ENCODE results near the gene TBR1. TPM values are rescaled to one million over a fixed set of nuclear protein-coding genes. Genes with fewer than 3 reads are reported as not detected.

Gene TBR1
- not detected for total RNA-seq
- total RNA-seq (2013), result not detected
- 0 to 0.30 (median 0.05) reads per million in 29 experiments for total RNA-seq

DNA sequence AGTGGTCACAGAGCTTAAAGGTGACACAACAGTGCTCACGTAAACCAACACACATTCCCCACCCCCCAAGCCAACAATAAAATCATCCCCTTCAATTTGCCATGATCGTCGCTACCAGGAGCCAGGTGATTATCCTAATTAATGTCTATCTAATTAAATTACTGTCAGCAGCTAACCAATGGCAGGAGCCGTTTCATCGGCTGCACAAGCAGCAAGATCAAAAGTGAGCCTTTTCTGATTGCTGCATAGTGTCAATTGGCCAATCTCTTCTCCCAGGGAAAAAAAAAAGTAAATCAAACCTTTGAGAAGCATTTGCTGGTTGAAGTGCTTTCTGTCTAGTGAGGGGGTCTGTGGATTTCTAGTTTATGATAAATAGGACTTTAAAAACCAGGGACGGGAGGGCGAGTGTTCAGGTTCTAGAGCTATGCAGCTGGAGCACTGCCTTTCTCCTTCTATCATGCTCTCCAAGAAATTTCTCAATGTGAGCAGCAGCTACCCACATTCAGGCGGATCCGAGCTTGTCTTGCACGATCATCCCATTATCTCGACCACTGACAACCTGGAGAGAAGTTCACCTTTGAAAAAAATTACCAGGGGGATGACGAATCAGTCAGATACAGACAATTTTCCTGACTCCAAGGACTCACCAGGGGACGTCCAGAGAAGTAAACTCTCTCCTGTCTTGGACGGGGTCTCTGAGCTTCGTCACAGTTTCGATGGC is at the start of gene TBR1:
TBR1 (plus strand) TSS at position 311 of the 721 bp plus-strand sequence; CDS start at position 425, 114 bp downstream.
- ChIA-PET CTCF (interaction anchor here (0.6 to 1.2 kb wide), 2 partner anchors 11 to 266 kb away, joined by 3 to 5 read pairs; no protein-coding TSS in a partner anchor), POLR2A (interaction anchor here in 1 of 2 donors (0.6 to 1.0 kb wide), 2 partner anchors 498 to 903 kb away, joined by 3 read pairs; partner anchors contain the start of gene IFIH1)
- DNase-seq (peak in 2 of 35 experiments; percentile 9 to 25), ATAC-seq (replicated peaks in 1 of 4) (peak in 1 of 4 experiments; percentile 17)
- Mint-ChIP-seq H3K4me3 (peak within 1 kb of the TSS; percentile 58 to 85 (median 71)), H3K27me3 (peaks cover 65 to 66% of the 10 kb centered on the region in 2 donors), H3K36me3 (peaks cover 6% of the 10 kb centered on the region), H3K27ac (peak within 1 kb of the TSS in 1 of 2 donors; percentile 33), H3K9me3 (no peaks in the 10 kb centered on the region), H3K4me1 (peaks cover 46 to 48% (median 48%) of the 10 kb centered on the region in 3 donors)
- Histone ChIP-seq H3K9me3 (no peaks in the 10 kb centered on the region), H3K4me1 (ENCODE audit: control insufficient read depth in 1 of 2, extremely low read depth in 1 of 2, insufficient read depth in 2 of 2, low read length in 2 of 2) (peaks cover 5 to 43% of the 10 kb centered on the region in 2 experiments), H3K27ac (ENCODE audit: low read length) (no peak within 1 kb of the TSS), H3K36me3 (ENCODE audit: control insufficient read depth in 2 of 2, extremely low read depth in 1 of 2, insufficient read depth in 1 of 2, low read length in 1 of 2) (no peaks in the 10 kb centered on the region), H3K4me3 (ENCODE audit: control insufficient read depth in 1 of 2, extremely low read depth in 1 of 2, low read length in 1 of 2) (peak within 1 kb of the TSS; percentile 26 to 64), H3K27me3 (replicated peaks in 1 of 2; ENCODE audit: control insufficient read depth in 2 of 2, extremely low read depth in 1 of 2, insufficient read depth in 2 of 2, low read length in 1 of 2) (peaks cover 16 to 59% of the 10 kb centered on the region in 2 experiments)
- 5% methylated on average over 12 of the region's 16 CpGs for WGBS (ENCODE audit: insufficient coverage)

- no CpG with 5 or more reads among the region's 3 CpGs for WGBS (ENCODE audit: insufficient coverage)
- peaks cover 0 to 4% of the 10 kb centered on the region in 2 experiments for H3K4me1 ChIP-seq (ENCODE audit: control insufficient read depth in 1 of 2, extremely low read depth in 1 of 2, insufficient read depth in 2 of 2, low read length in 2 of 2)
- peaks cover 0 to 4% (median 2%) of the 10 kb centered on the region in 3 donors for H3K9me3 Mint-ChIP-seq
- ChIA-PET CTCF (no interaction called here), POLR2A (no interaction called here)
- H3K9me3 ChIP-seq, result no peaks in the 10 kb centered on the region
- no peak overlapping the region for H3K27ac ChIP-seq (ENCODE audit: low read length)
- no peak overlapping the region for H3K4me3 ChIP-seq (ENCODE audit: control insufficient read depth in 1 of 2, extremely low read depth in 1 of 2, low read length in 1 of 2)
- ATAC-seq (replicated peaks in 1 of 4), result no peak
- peaks cover 37% of the 10 kb centered on the region for H3K36me3 Mint-ChIP-seq
- H3K36me3 ChIP-seq (ENCODE audit: control insufficient read depth in 2 of 2, extremely low read depth in 1 of 2, insufficient read depth in 1 of 2, low read length in 1 of 2), result peaks cover 0 to 5% of the 10 kb centered on the region in 2 donors
- DNase-seq, result no peak
- H3K27me3 ChIP-seq (replicated peaks in 1 of 2; ENCODE audit: control insufficient read depth in 2 of 2, extremely low read depth in 1 of 2, insufficient read depth in 2 of 2, low read length in 1 of 2), result no peaks in the 10 kb centered on the region
- H3K27ac Mint-ChIP-seq, result no peak overlapping the region
- H3K4me1 Mint-ChIP-seq, result no peaks in the 10 kb centered on the region
- H3K27me3 Mint-ChIP-seq, result no peaks in the 10 kb centered on the region
- no peak overlapping the region for H3K4me3 Mint-ChIP-seq
These were observed 48.4 kb upstream of the TBR1 start for GRCh38 chr2:161367675-161368074.

GRCh38 chr2:161369311-161369710 is 46.8 kb upstream of the TBR1 start:
- no peak overlapping the region for H3K27ac Mint-ChIP-seq
- Histone ChIP-seq H3K27me3 (replicated peaks in 1 of 2; ENCODE audit: control insufficient read depth in 2 of 2, extremely low read depth in 1 of 2, insufficient read depth in 2 of 2, low read length in 1 of 2) (no peaks in the 10 kb centered on the region), H3K36me3 (ENCODE audit: control insufficient read depth in 2 of 2, extremely low read depth in 1 of 2, insufficient read depth in 1 of 2, low read length in 1 of 2) (peaks cover 0 to 5% of the 10 kb centered on the region in 2 donors), H3K4me3 (ENCODE audit: control insufficient read depth in 1 of 2, extremely low read depth in 1 of 2, low read length in 1 of 2) (no peak overlapping the region), H3K27ac (ENCODE audit: low read length) (no peak overlapping the region), H3K4me1 (ENCODE audit: control insufficient read depth in 1 of 2, extremely low read depth in 1 of 2, insufficient read depth in 2 of 2, low read length in 2 of 2) (peaks cover 0 to 3% of the 10 kb centered on the region in 2 experiments), H3K9me3 (no peaks in the 10 kb centered on the region)
- DNase-seq, result no peak
- ChIA-PET CTCF (no interaction called here), POLR2A (interaction anchor here in 1 of 2 donors (0.5 kb wide), 1 partner anchor 29 kb away, joined by 4 read pairs; no protein-coding TSS in a partner anchor)
- WGBS (ENCODE audit: insufficient coverage), result no CpG with 5 or more reads among the region's 2 CpGs
- no peaks in the 10 kb centered on the region for H3K4me1 Mint-ChIP-seq
- ATAC-seq (replicated peaks in 1 of 4), result no peak
- no peaks in the 10 kb centered on the region for H3K27me3 Mint-ChIP-seq
- H3K36me3 Mint-ChIP-seq, result peaks cover 33% of the 10 kb centered on the region
- H3K4me3 Mint-ChIP-seq, result no peak overlapping the region
- H3K9me3 Mint-ChIP-seq, result no peaks in the 10 kb centered on the region

GRCh38 chr2:161370981-161371380 is 45.1 kb upstream of the TBR1 start:
- Histone ChIP-seq H3K27me3 (replicated peaks in 1 of 2; ENCODE audit: control insufficient read depth in 2 of 2, extremely low read depth in 1 of 2, insufficient read depth in 2 of 2, low read length in 1 of 2) (no peaks in the 10 kb centered on the region), H3K36me3 (ENCODE audit: control insufficient read depth in 2 of 2, extremely low read depth in 1 of 2, insufficient read depth in 1 of 2, low read length in 1 of 2) (peaks cover 0 to 3% of the 10 kb centered on the region in 2 donors), H3K4me3 (ENCODE audit: control insufficient read depth in 1 of 2, extremely low read depth in 1 of 2, low read length in 1 of 2) (no peak overlapping the region), H3K27ac (ENCODE audit: low read length) (no peak overlapping the region), H3K9me3 (no peaks in the 10 kb centered on the region), H3K4me1 (ENCODE audit: control insufficient read depth in 1 of 2, extremely low read depth in 1 of 2, insufficient read depth in 2 of 2, low read length in 2 of 2) (no peaks in the 10 kb centered on the region)
- CTCF ChIA-PET, result interaction anchor here in 1 of 2 donors (0.6 kb wide), 1 partner anchor 140 kb away, joined by 3 read pairs; no protein-coding TSS in a partner anchor
- Mint-ChIP-seq H3K36me3 (peaks cover 34% of the 10 kb centered on the region), H3K4me3 (no peak overlapping the region), H3K27me3 (no peaks in the 10 kb centered on the region), H3K9me3 (no peaks in the 10 kb centered on the region), H3K27ac (no peak overlapping the region), H3K4me1 (no peaks in the 10 kb centered on the region)
- POLR2A ChIA-PET, result no interaction called here
- no CpG with 5 or more reads among the region's 3 CpGs for WGBS (ENCODE audit: insufficient coverage)
- no peak for DNase-seq
- no peak for ATAC-seq (replicated peaks in 1 of 4)

DNA sequence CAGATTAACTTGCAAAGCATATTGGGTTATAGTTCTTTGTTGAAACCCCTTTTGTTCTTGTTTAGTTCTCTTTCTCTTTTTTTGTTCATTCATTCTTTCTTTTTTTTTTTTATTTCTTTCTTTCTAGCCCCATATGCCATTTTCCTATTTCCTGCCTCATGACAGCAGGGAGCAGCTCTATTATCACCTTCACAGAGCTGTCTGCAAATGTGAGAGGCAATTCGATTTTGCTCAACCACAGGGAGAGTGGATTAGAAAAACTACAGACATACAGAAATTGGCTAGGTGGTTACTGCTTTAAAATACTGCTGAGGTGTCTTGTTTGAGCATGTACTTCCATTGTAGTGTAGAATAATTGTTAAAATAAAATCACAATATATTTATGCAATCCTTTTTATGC is 44.2 kb upstream of the TBR1 start:
- Mint-ChIP-seq H3K27ac (no peak overlapping the region), H3K27me3 (no peaks in the 10 kb centered on the region), H3K9me3 (no peaks in the 10 kb centered on the region), H3K4me1 (no peaks in the 10 kb centered on the region), H3K36me3 (peaks cover 37% of the 10 kb centered on the region), H3K4me3 (no peak overlapping the region)
- DNase-seq (no peak), ATAC-seq (replicated peaks in 1 of 4) (no peak)
- no peaks in the 10 kb centered on the region for H3K9me3 ChIP-seq
- H3K36me3 ChIP-seq (ENCODE audit: control insufficient read depth in 2 of 2, extremely low read depth in 1 of 2, insufficient read depth in 1 of 2, low read length in 1 of 2), result peaks cover 0 to 3% of the 10 kb centered on the region in 2 donors
- no peaks in the 10 kb centered on the region for H3K27me3 ChIP-seq (replicated peaks in 1 of 2; ENCODE audit: control insufficient read depth in 2 of 2, extremely low read depth in 1 of 2, insufficient read depth in 2 of 2, low read length in 1 of 2)
- H3K4me1 ChIP-seq (ENCODE audit: control insufficient read depth in 1 of 2, extremely low read depth in 1 of 2, insufficient read depth in 2 of 2, low read length in 2 of 2), result no peaks in the 10 kb centered on the region
- no CpG with 5 or more reads among the region's 1 CpG for WGBS (ENCODE audit: insufficient coverage)
- H3K27ac ChIP-seq (ENCODE audit: low read length), result no peak overlapping the region
- ChIA-PET CTCF (interaction anchor here (0.6 to 1.2 kb wide), 3 partner anchors 140 to 232 kb away, joined by 3 to 4 read pairs (median 3); no protein-coding TSS in a partner anchor), POLR2A (interaction anchor here (0.6 to 0.7 kb wide), 3 partner anchors 799 to 1463 kb away, joined by 3 to 4 read pairs (median 3); no protein-coding TSS in a partner anchor)
- no peak overlapping the region for H3K4me3 ChIP-seq (ENCODE audit: control insufficient read depth in 1 of 2, extremely low read depth in 1 of 2, low read length in 1 of 2)

GRCh38 chr2:161373942-161374341 is 42.2 kb upstream of the TBR1 start:
- POLR2A ChIA-PET, result no interaction called here
- no peak for ATAC-seq (replicated peaks in 1 of 4)
- H3K27me3 Mint-ChIP-seq, result no peaks in the 10 kb centered on the region

More at GRCh38 chr2:161373942-161374341, 42.2 kb upstream of the TBR1 start:
- CTCF ChIA-PET, result no interaction called here
- H3K4me3 ChIP-seq (ENCODE audit: control insufficient read depth in 1 of 2, extremely low read depth in 1 of 2, low read length in 1 of 2), result no peak overlapping the region
- Mint-ChIP-seq H3K4me3 (no peak overlapping the region), H3K4me1 (no peaks in the 10 kb centered on the region), H3K9me3 (no peaks in the 10 kb centered on the region), H3K36me3 (peaks cover 34% of the 10 kb centered on the region), H3K27ac (no peak overlapping the region)
- H3K36me3 ChIP-seq (ENCODE audit: control insufficient read depth in 2 of 2, extremely low read depth in 1 of 2, insufficient read depth in 1 of 2, low read length in 1 of 2), result peaks cover 0 to 7% of the 10 kb centered on the region in 2 donors
- H3K27ac ChIP-seq (ENCODE audit: low read length), result no peak overlapping the region
- no peaks in the 10 kb centered on the region for H3K27me3 ChIP-seq (replicated peaks in 1 of 2; ENCODE audit: control insufficient read depth in 2 of 2, extremely low read depth in 1 of 2, insufficient read depth in 2 of 2, low read length in 1 of 2)
- no peak for DNase-seq
- no peaks in the 10 kb centered on the region for H3K4me1 ChIP-seq (ENCODE audit: control insufficient read depth in 1 of 2, extremely low read depth in 1 of 2, insufficient read depth in 2 of 2, low read length in 2 of 2)
- H3K9me3 ChIP-seq, result no peaks in the 10 kb centered on the region

All from T-cell (primary cell).